H9 (cell line): ENCODE results near the gene DDRGK1. TPM values are rescaled to one million over a fixed set of nuclear protein-coding genes. Genes with fewer than 3 reads are reported as not detected.
"Not testable (repeated sequence)": the region's sequence is repeated elsewhere in the genome, so short reads cannot be mapped to it uniquely, and the experiment has no call there.

Source experiments
- DNase-seq: peaks from one replicate; pipeline ENCODE4 v3.0.0-alpha.2; 2017
- H2AFZ ChIP-seq: one replicate; pipeline ENCODE4 v1.6.1; 2013; ENCODE audit warnings: mild to moderate bottlenecking, low read length, control low read depth, moderate library complexity
- H2AK5ac ChIP-seq: 2 replicates; pipeline ENCODE4 v1.6.1; 2013; ENCODE audit warnings: low read length, control low read depth, mixed read lengths; ENCODE audit not compliant: insufficient read length
- H2BK120ac ChIP-seq: one replicate; pipeline ENCODE4 v1.6.1; 2013; ENCODE audit warnings: low read depth, mild to moderate bottlenecking, low read length, control low read depth, inconsistent platforms; ENCODE audit not compliant: poor library complexity, severe bottlenecking
- H2BK12ac ChIP-seq: 2 replicates; pipeline ENCODE4 v1.6.1; 2013; ENCODE audit warnings: low read length, control low read depth, mixed read lengths, low read depth; ENCODE audit not compliant: insufficient read length
- H2BK15ac ChIP-seq: 2 replicates; pipeline ENCODE4 v1.6.1; 2013; ENCODE audit warnings: low read depth, low read length, control low read depth
- H2BK20ac ChIP-seq: one replicate; pipeline ENCODE4 v1.6.1; 2013; ENCODE audit warnings: low read depth, mild to moderate bottlenecking, low read length, control low read depth, inconsistent platforms; ENCODE audit not compliant: poor library complexity, severe bottlenecking
- H2BK5ac ChIP-seq: 2 replicates; pipeline ENCODE4 v1.6.1; 2013; ENCODE audit warnings: low read length, control low read depth, mixed read lengths; ENCODE audit not compliant: insufficient read length
- H3K14ac ChIP-seq: 2 replicates; pipeline ENCODE4 v1.6.1; 2013; ENCODE audit warnings: low read length, control low read depth; ENCODE audit not compliant: insufficient read depth
- H3K18ac ChIP-seq: 2 replicates; pipeline ENCODE4 v1.6.1; 2013; ENCODE audit warnings: low read depth, mild to moderate bottlenecking, mixed read lengths, low read length, control low read depth; ENCODE audit not compliant: insufficient read length
- H3K23ac ChIP-seq: 2 replicates; pipeline ENCODE4 v1.6.1; 2013; ENCODE audit warnings: low read length, control low read depth, mixed read lengths, low read depth; ENCODE audit not compliant: insufficient read length
- H3K23me2 ChIP-seq: 2 replicates; pipeline ENCODE4 v1.6.1; 2013; ENCODE audit warnings: low read depth, mild to moderate bottlenecking, mixed read lengths, low read length, control low read depth; ENCODE audit not compliant: insufficient read length, poor library complexity, severe bottlenecking
- H3K27ac ChIP-seq: 2 replicates; pipeline ENCODE4 v1.5.1; 2013; ENCODE audit warnings: low read length, control low read depth, mixed read lengths, low read depth; ENCODE audit not compliant: insufficient read length
- H3K27me3 ChIP-seq: 2 replicates; pipeline ENCODE4 v1.6.1; 2013; ENCODE audit warnings: low read length, control low read depth, inconsistent platforms; ENCODE audit not compliant: insufficient read depth
- H3K4ac ChIP-seq: 2 replicates; pipeline ENCODE4 v1.6.1; 2013; ENCODE audit warnings: low read depth, mild to moderate bottlenecking, control low read depth, inconsistent platforms, low read length, moderate library complexity
- H3K4me1 ChIP-seq: 2 replicates; pipeline ENCODE4 v1.6.1; 2013; ENCODE audit warnings: low read length, control low read depth, inconsistent platforms; ENCODE audit not compliant: insufficient read depth
- H3K4me2 ChIP-seq: 2 replicates; pipeline ENCODE4 v1.6.1; 2013; ENCODE audit warnings: low read length, control low read depth, mixed read lengths; ENCODE audit not compliant: insufficient read length, insufficient read depth
- H3K56ac ChIP-seq: 2 replicates; pipeline ENCODE4 v1.6.1; 2013; ENCODE audit warnings: low read depth, mild to moderate bottlenecking, mixed read lengths, low read length, control low read depth; ENCODE audit not compliant: insufficient read length
- H3K79me1 ChIP-seq: 2 replicates; pipeline ENCODE4 v1.6.1; 2013; ENCODE audit warnings: low read depth, mild to moderate bottlenecking, moderate library complexity, low read length, control low read depth, inconsistent platforms; ENCODE audit not compliant: insufficient read depth, poor library complexity, severe bottlenecking
- H3K79me2 ChIP-seq: 2 replicates; pipeline ENCODE4 v1.6.1; 2013; ENCODE audit warnings: low read length, control low read depth, inconsistent platforms; ENCODE audit not compliant: insufficient read depth
- H3K9ac ChIP-seq: 2 replicates; pipeline ENCODE4 v1.6.1; 2013; ENCODE audit warnings: low read length, control low read depth, mixed read lengths; ENCODE audit not compliant: insufficient read length; ENCODE audit errors: extremely low read depth
- H3K9me3 ChIP-seq: one replicate; pipeline ENCODE4 v1.6.1; 2013; ENCODE audit warnings: low read depth, low read length, inconsistent platforms; ENCODE audit not compliant: control insufficient read depth
- H3T11ph ChIP-seq: one replicate; pipeline ENCODE4 v1.6.1; 2013; ENCODE audit warnings: mild to moderate bottlenecking, low read length, control low read depth, inconsistent platforms
- H4K20me1 ChIP-seq: one replicate; pipeline ENCODE4 v1.6.1; 2013; ENCODE audit not compliant: control insufficient read depth, insufficient read length, insufficient read depth
- H4K5ac ChIP-seq: 2 replicates; pipeline ENCODE4 v1.6.1; 2013; ENCODE audit warnings: low read depth, mild to moderate bottlenecking, mixed read lengths, low read length, control low read depth; ENCODE audit not compliant: insufficient read length
- H4K8ac ChIP-seq: replicated peaks from 2 replicates; pipeline ENCODE4 v1.6.1; 2013; ENCODE audit warnings: low read length, control low read depth, mixed read lengths, low read depth; ENCODE audit not compliant: insufficient read length
- H4K91ac ChIP-seq: 2 replicates; pipeline ENCODE4 v1.6.1; 2013; ENCODE audit warnings: low read depth, mild to moderate bottlenecking, moderate library complexity, mixed read lengths, low read length, control low read depth; ENCODE audit not compliant: insufficient read length
- H3K27ac Mint-ChIP-seq, 3 experiments: 2 replicates in 2 of 3; 3 replicates in 1 of 3; pipeline ENCODE4 v1.8.0; 2020 to 2021; ENCODE audit warnings: mixed read lengths in 3 of 3, mild to moderate bottlenecking in 1 of 3, moderate library complexity in 1 of 3
- H3K27me3 Mint-ChIP-seq: 2 replicates; pipeline ENCODE4 v1.8.0; 2021; ENCODE audit warnings: low read depth, mild to moderate bottlenecking, moderate library complexity, mixed read lengths
- H3K36me3 Mint-ChIP-seq, 3 experiments: 2 replicates in 2 of 3; 3 replicates in 1 of 3; pipeline ENCODE4 v1.8.0; 2020 to 2021; ENCODE audit warnings: low read depth in 3 of 3, mixed read lengths in 3 of 3; ENCODE audit not compliant: insufficient read depth in 1 of 3
- H3K4me1 Mint-ChIP-seq, 2 experiments: 2 replicates each; pipeline ENCODE4 v1.8.0; 2020; ENCODE audit warnings: mixed read lengths in 2 of 2
- H3K4me3 Mint-ChIP-seq, 2 experiments: 2 replicates in 1 of 2; 3 replicates in 1 of 2; pipeline ENCODE4 v1.8.0; 2020 to 2021; ENCODE audit warnings: mild to moderate bottlenecking in 2 of 2, mixed read lengths in 2 of 2, moderate library complexity in 1 of 2
- H3K9me3 Mint-ChIP-seq, 2 experiments: 2 replicates in 1 of 2; 3 replicates in 1 of 2; pipeline ENCODE4 v1.8.0; 2020; ENCODE audit warnings: mild to moderate bottlenecking in 2 of 2, mixed read lengths in 2 of 2, moderate library complexity in 1 of 2
- WGBS: extraction: QIAGEN DNeasy Blood & Tissue Kit; methylation state at CpG from one replicate; pipeline ENCODE4 v1.1.7; 2013; ENCODE audit warnings: missing lambda C conversion rate, low lambda C conversion rate, mixed read lengths; ENCODE audit not compliant: insufficient read length; ENCODE audit errors: extremely low coverage; 5-methylcytosine and 5-hydroxymethylcytosine counted together
- total RNA-seq: library from RNA; stranded (reverse); gene quantifications from 2 replicates; pipeline ENCODE4 v1.2.1, GENCODE V29; 2021
- TF ChIP-seq, protein P1 (sequence below): fragments of 200-600 bp; sonication (generic); conservative IDR thresholded peaks from 3 replicates; pipeline ENCODE4 v1.8.0; 2021; ENCODE audit warnings: antibody characterized with exemption, mild to moderate bottlenecking

Gene DDRGK1
- total RNA-seq, 1 experiment from 2014 or later, result 58.1 TPM

DNA sequence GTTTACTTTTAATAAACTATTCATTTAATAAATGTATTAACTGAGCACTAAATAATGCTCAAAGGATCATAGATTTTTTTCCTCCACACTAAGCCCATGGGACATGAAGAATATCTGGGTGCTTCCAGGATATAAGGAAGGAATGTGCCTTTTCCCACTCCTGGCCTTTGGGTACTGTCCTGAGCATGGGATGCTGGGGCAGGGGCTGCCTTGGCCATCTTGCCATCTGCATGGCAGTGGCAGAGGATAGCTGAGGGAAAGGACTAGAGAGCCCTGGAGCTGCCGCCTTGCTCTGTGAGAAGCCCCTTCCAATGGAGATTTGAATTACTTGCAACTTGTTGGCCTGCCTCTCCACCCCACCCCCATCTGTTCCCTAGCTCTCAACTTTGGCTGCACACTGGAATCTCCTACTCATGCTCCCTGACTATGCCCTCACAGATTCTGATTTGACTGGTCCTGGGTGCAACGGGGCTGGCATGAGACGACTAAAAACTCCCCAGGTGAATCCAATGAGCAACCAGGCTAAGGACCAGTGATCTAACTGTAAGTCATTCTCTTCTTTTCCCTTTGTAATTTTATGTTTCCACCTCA lies 15.6 kb downstream of the DDRGK1 start:
- Histone ChIP-seq H2BK12ac (no peak overlapping the region), H2BK20ac (no peak overlapping the region), H3K9me3 (no peaks in the 10 kb centered on the region), H3K23me2 (no peaks in the 10 kb centered on the region), H3T11ph (no peak overlapping the region), H3K27ac (no peak overlapping the region), H4K91ac (no peak overlapping the region), H3K14ac (no peak overlapping the region), H4K5ac (no peak overlapping the region), H3K79me1 (no peaks in the 10 kb centered on the region), H2BK120ac (no peak overlapping the region), H3K18ac (no peak overlapping the region), H2BK15ac (no peak overlapping the region), H3K27me3 (no peaks in the 10 kb centered on the region), H3K56ac (no peak overlapping the region), H3K9ac (no peak overlapping the region), H3K23ac (no peak overlapping the region), H4K8ac (no peak overlapping the region), H2AK5ac (no peak overlapping the region), H2AFZ (no peak overlapping the region), H2BK5ac (no peak overlapping the region), H3K79me2 (no peaks in the 10 kb centered on the region), H4K20me1 (no peaks in the 10 kb centered on the region), H3K4ac (no peak overlapping the region), H3K4me1 (no peaks in the 10 kb centered on the region), H3K4me2 (no peak overlapping the region)
- Mint-ChIP-seq H3K27ac (peak overlapping the region in 2 of 3 experiments; percentile 61 to 88; a peak in 3 of 7 replicates), H3K27me3 (no peaks in the 10 kb centered on the region), H3K4me3 (no peak overlapping the region), H3K9me3 (no peaks in the 10 kb centered on the region), H3K4me1 (no peaks in the 10 kb centered on the region; a peak in 1 of 4 replicates), H3K36me3 (peaks cover 30 to 47% (median 39%) of the 10 kb centered on the region in 3 experiments; a peak in 6 of 7 replicates)
- WGBS, result no CpG with 5 or more reads among the region's 3 CpGs
- no peak for DNase-seq
- TF ChIP-seq, protein P1, sequence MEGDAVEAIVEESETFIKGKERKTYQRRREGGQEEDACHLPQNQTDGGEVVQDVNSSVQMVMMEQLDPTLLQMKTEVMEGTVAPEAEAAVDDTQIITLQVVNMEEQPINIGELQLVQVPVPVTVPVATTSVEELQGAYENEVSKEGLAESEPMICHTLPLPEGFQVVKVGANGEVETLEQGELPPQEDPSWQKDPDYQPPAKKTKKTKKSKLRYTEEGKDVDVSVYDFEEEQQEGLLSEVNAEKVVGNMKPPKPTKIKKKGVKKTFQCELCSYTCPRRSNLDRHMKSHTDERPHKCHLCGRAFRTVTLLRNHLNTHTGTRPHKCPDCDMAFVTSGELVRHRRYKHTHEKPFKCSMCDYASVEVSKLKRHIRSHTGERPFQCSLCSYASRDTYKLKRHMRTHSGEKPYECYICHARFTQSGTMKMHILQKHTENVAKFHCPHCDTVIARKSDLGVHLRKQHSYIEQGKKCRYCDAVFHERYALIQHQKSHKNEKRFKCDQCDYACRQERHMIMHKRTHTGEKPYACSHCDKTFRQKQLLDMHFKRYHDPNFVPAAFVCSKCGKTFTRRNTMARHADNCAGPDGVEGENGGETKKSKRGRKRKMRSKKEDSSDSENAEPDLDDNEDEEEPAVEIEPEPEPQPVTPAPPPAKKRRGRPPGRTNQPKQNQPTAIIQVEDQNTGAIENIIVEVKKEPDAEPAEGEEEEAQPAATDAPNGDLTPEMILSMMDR, result no peak

DNA sequence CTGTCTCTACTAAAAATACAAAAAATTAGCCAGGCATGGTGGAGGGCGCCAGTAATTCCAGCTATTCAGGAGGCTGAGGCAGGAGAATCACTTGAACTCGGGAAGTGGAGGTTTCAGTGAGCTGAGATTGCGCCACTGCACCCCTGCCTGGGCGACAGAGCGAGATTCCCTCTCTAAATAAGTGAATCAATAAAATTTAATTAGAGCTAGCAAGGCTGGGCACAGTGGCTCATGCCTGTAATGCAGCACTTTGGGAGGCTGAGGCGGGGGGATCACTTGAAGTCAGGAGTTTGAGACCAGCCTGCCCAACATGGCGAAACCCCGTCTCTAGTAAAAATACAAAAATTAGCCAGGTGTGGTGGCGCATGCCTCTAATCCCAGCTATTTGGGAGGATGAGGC lies 16.6 kb downstream of the DDRGK1 start:
- H3K79me2 ChIP-seq, H3K9me3 ChIP-seq, H3K9me3 Mint-ChIP-seq, H2AK5ac ChIP-seq, H3K27me3 Mint-ChIP-seq, H4K20me1 ChIP-seq, H3K23me2 ChIP-seq, H3K27me3 ChIP-seq, H3K14ac ChIP-seq, H2BK15ac ChIP-seq, H3K4me2 ChIP-seq, H3K23ac ChIP-seq, H3K9ac ChIP-seq, H3K79me1 ChIP-seq, H3K4me1 Mint-ChIP-seq, H2BK20ac ChIP-seq, H2AFZ ChIP-seq, DNase-seq, H4K5ac ChIP-seq, H3K27ac ChIP-seq, H3K4ac ChIP-seq, H3K4me3 Mint-ChIP-seq, H3T11ph ChIP-seq, H4K8ac ChIP-seq, H2BK12ac ChIP-seq, H2BK120ac ChIP-seq, H4K91ac ChIP-seq, H3K27ac Mint-ChIP-seq, H3K18ac ChIP-seq, H3K56ac ChIP-seq, H2BK5ac ChIP-seq, H3K4me1 ChIP-seq: not testable (repeated sequence)
- no CpG with 5 or more reads among the region's 9 CpGs for WGBS
- peaks cover 28 to 38% (median 29%) of the 10 kb centered on the region in 3 experiments; a peak in 6 of 7 replicates for H3K36me3 Mint-ChIP-seq
